Esophagus muscularis mucosa (tissue), 4 donors: Measurements from ENCODE around the gene PTOV1. TPM values are rescaled to one million over a fixed set of nuclear protein-coding genes. Genes with fewer than 3 reads are reported as not detected.
"Not testable (repeated sequence)": the region's sequence is repeated elsewhere in the genome, so short reads cannot be mapped to it uniquely, and the experiment has no call there.

Source experiments
- DNase-seq: peaks from one replicate; pipeline ENCODE4 v3.0.0-alpha.2; 2017; ENCODE audit errors: extremely low spot score
- H3K27ac ChIP-seq, 4 donors: fragments of 200-600 bp; sonication (generic); replicated peaks in 1 of 4; 1 replicate in 3 of 4; 2 replicates in 1 of 4; pipeline ENCODE4 v1.5.1; 2016 to 2019; ENCODE audit warnings: mild to moderate bottlenecking in 1 of 4
- H3K27me3 ChIP-seq, 4 donors: fragments of 200-600 bp; sonication (generic); one replicate each; pipeline versions ENCODE4 v1.5.1 to v1.6.0; 2016 to 2019
- H3K36me3 ChIP-seq, 4 donors: fragments of 200-600 bp; sonication (generic); one replicate each; pipeline ENCODE4 v1.5.1; 2016 to 2019
- H3K4me1 ChIP-seq, 4 donors: fragments of 200-600 bp; sonication (generic); one replicate each; pipeline ENCODE4 v1.5.1; 2016 to 2019
- H3K4me3 ChIP-seq, 4 donors: fragments of 200-600 bp; sonication (generic); 1 replicate in 2 of 4; 2 replicates in 2 of 4; pipeline ENCODE4 v1.5.1; 2016 to 2019; ENCODE audit warnings: mild to moderate bottlenecking in 4 of 4, moderate library complexity in 1 of 4
- H3K9me3 ChIP-seq, 4 donors: fragments of 200-600 bp; sonication (generic); 1 replicate in 3 of 4; 2 replicates in 1 of 4; pipeline ENCODE4 v1.5.1; 2016 to 2019
- EP300 ChIP-seq: sonication (generic); formaldehyde crosslinking; IDR thresholded peaks from one replicate; pipeline ENCODE4 v1.6.1; 2017; ENCODE audit warnings: antibody characterized with exemption
- POLR2A ChIP-seq: fragments of 450-650 bp; IDR thresholded peaks from one replicate; pipeline ENCODE4 v1.6.1; 2017; ENCODE audit warnings: antibody characterized with exemption, moderate library complexity, mild to moderate bottlenecking, low read depth
- POLR2AphosphoS5 ChIP-seq, 2 donors: sonication (generic); formaldehyde crosslinking; IDR thresholded peaks; one replicate each; pipeline ENCODE4 v1.6.1; 2017; ENCODE audit warnings: antibody characterized with exemption in 2 of 2
- WGBS: methylation state at CpG from one replicate; pipeline ENCODE4 v1.1.5; 2018; 5-methylcytosine and 5-hydroxymethylcytosine counted together
- intact Hi-C: fragments of 100-400 bp; cut with DNase I; formaldehyde crosslinking; loops from one replicate; pipeline ENCODE4 v1.15.1; 2023
- total RNA-seq, 4 donors: library from RNA; depleted of rRNA; stranded (reverse); fragments of >200 nt; gene quantifications; one replicate each; pipeline versions ENCODE4 v1.1.0 to v1.2.1, GENCODE V29; 2016
- TF ChIP-seq, protein P1 (sequence below), 3 experiments: fragments of 200-600 bp in 2 of 3; fragments of 450-650 bp in 1 of 3; sonication (generic) in 2 of 3; IDR thresholded peaks; one replicate each; pipeline ENCODE4 v1.5.1; 2017 to 2019; ENCODE audit warnings: antibody characterized with exemption in 3 of 3, mild to moderate bottlenecking in 2 of 3, moderate library complexity in 1 of 3

PTOV1 gene
- total RNA-seq, 4 donors from 2014 or later = 60.5 to 102 (median 84.4) TPM

- intact Hi-C loops = loop anchor here (5.0 kb wide), 1 partner anchor 34 kb away; the partner anchor contains the start of gene PTOV1
- 1% methylated on average over 27 of the region's 57 CpGs for WGBS
- H3K36me3 ChIP-seq = peaks cover 2 to 19% (median 9%) of the 10 kb centered on the region in 4 donors
- peak within 1 kb of the TSS; percentile 94 to 97 (median 96) for H3K27ac ChIP-seq
- no peaks in the 10 kb centered on the region for H3K27me3 ChIP-seq
- TF ChIP-seq, protein P1, sequence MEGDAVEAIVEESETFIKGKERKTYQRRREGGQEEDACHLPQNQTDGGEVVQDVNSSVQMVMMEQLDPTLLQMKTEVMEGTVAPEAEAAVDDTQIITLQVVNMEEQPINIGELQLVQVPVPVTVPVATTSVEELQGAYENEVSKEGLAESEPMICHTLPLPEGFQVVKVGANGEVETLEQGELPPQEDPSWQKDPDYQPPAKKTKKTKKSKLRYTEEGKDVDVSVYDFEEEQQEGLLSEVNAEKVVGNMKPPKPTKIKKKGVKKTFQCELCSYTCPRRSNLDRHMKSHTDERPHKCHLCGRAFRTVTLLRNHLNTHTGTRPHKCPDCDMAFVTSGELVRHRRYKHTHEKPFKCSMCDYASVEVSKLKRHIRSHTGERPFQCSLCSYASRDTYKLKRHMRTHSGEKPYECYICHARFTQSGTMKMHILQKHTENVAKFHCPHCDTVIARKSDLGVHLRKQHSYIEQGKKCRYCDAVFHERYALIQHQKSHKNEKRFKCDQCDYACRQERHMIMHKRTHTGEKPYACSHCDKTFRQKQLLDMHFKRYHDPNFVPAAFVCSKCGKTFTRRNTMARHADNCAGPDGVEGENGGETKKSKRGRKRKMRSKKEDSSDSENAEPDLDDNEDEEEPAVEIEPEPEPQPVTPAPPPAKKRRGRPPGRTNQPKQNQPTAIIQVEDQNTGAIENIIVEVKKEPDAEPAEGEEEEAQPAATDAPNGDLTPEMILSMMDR (IDR thresholded peaks at IDR 0.05) = peak; percentile 23 to 51 (median 50)
- TF ChIP-seq POLR2AphosphoS5 (IDR thresholded peaks at IDR 0.05) = peak; percentile 87 to 89
- TF ChIP-seq EP300 = no peak
- TF ChIP-seq POLR2A = peak; percentile 55
- no peaks in the 10 kb centered on the region for H3K9me3 ChIP-seq
- H3K4me3 ChIP-seq = peak within 1 kb of the TSS; percentile 62 to 93 (median 79)
- peaks cover 34 to 38% (median 36%) of the 10 kb centered on the region in 4 donors for H3K4me1 ChIP-seq
- peak; percentile 97 for DNase-seq
Measured at GRCh38 chr19:49817964-49818648, 32.9 kb upstream of the PTOV1 start, which contains the start of gene MED25. Gene MED25 (plus strand): TSS chr19:49818289. CDS start chr19:49818342, 53 bp downstream.

DNA sequence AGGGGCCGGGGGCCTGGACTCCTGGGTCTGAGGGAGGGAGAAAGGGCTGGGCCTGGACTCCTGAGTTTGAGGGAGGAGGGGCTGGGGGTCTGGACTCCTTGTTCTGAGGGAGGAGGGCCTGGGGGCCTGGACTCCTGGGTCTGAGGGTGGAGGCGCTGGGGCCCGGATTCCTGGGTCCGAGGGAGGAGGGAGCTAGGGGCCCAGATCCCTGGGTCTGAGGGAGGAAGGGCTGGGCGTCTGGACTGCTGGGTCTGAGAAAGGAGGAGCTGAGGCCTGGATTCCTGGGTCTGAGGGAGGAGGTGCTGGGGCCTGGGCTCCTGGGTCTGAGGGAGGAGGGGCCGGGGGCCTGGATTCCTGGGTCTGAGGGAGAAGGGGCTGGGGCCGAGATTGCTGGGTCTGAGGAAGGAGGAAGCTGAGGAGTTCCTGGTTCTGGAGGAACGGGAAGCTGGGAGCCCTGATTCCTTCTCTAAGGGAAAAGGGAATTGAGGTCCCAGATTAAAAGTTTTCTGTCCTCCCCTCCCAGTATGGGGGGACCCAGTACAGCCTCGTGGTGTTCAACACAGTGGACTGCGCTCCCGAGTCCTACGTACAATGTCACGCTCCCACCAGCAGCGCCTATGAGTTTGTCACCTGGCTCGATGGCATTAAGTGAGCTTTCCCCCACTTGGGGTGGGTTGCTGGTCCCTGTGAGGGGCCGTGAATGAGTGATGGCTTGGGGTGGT lies 32.1 kb upstream of the PTOV1 start:
- WGBS = 25% methylated on average over 15 of the region's 16 CpGs
- no peaks in the 10 kb centered on the region for H3K27me3 ChIP-seq
- peaks cover 33 to 36% (median 35%) of the 10 kb centered on the region in 4 donors for H3K4me1 ChIP-seq
- peak overlapping the region; percentile 62 to 93 (median 79) for H3K4me3 ChIP-seq
- peak overlapping the region; percentile 94 to 97 (median 96) for H3K27ac ChIP-seq
- TF ChIP-seq EP300 = no peak
- no peak for TF ChIP-seq POLR2A
- no peak for TF ChIP-seq POLR2AphosphoS5 (IDR thresholded peaks at IDR 0.05)
- TF ChIP-seq, protein P1 (IDR thresholded peaks at IDR 0.05) = no peak
- intact Hi-C loops = loop anchor here (5.0 kb wide), 1 partner anchor 33 kb away; the partner anchor contains the start of gene PTOV1
- no peaks in the 10 kb centered on the region for H3K9me3 ChIP-seq
- DNase-seq = no peak
- peaks cover 7 to 26% (median 15%) of the 10 kb centered on the region in 4 donors for H3K36me3 ChIP-seq

GRCh38 chr19:49819452-49820115 lies 31.4 kb upstream of the PTOV1 start:
- peaks cover 7 to 33% (median 20%) of the 10 kb centered on the region in 4 donors for H3K36me3 ChIP-seq
- H3K27ac ChIP-seq, H3K27me3 ChIP-seq, DNase-seq, H3K9me3 ChIP-seq: not testable (repeated sequence)
- H3K4me3 ChIP-seq = peak overlapping the region; percentile 62 to 93 (median 79)
- intact Hi-C loops = loop anchor here (5.0 kb wide), 1 partner anchor 33 kb away; the partner anchor contains the start of gene PTOV1
- 73% methylated on average over 7 of the region's 7 CpGs for WGBS
- H3K4me1 ChIP-seq = peaks cover 27 to 29% (median 29%) of the 10 kb centered on the region in 4 donors

DNA sequence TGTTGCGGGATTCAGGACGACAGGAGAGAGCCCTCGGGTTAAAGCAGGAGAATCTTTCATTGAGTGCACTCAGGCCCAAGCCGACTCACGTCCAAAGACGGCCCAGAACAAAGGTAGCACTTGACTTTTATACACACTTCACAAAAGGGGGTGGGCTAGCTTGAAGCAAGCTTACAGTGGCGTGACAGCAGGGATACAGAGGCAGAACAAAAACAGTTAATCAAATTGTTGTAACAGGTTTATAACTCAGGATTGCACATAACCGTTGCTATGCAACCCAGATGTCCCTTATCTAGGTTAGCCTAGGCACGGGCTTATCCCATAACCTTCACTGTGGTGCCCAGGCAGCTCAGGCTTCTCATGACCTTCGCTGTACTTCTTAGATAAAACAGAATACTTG lies 30.8 kb upstream of the PTOV1 start:
- H3K27ac ChIP-seq = no peak overlapping the region
- H3K27me3 ChIP-seq = no peaks in the 10 kb centered on the region
- peaks cover 7 to 35% (median 20%) of the 10 kb centered on the region in 4 donors for H3K36me3 ChIP-seq
- DNase-seq = no peak
- intact Hi-C loops = no loop called here
- no peak overlapping the region for H3K4me3 ChIP-seq
- H3K9me3 ChIP-seq = no peaks in the 10 kb centered on the region
- peaks cover 27 to 29% (median 29%) of the 10 kb centered on the region in 4 donors for H3K4me1 ChIP-seq
- TF ChIP-seq EP300 (no peak), POLR2A (no peak), POLR2AphosphoS5 (IDR thresholded peaks at IDR 0.05) (no peak)
- TF ChIP-seq, protein P1 (IDR thresholded peaks at IDR 0.05) = no peak
- WGBS = 85% methylated on average over 10 of the region's 10 CpGs
